Retinal pigment epithelial cell (primary cell): ENCODE data around the gene KNL1.

ENCODE experiments used
- DNase-seq: peaks from one replicate; pipeline ENCODE4 v3.0.0-alpha.2; 2010; ENCODE audit warnings: low read depth
- H3K4me3 ChIP-seq: 2 replicates; pipeline ENCODE4 v1.5.1; 2011; ENCODE audit warnings: mild to moderate bottlenecking, low read length, control low read depth, moderate library complexity
- TF ChIP-seq, protein P1 (sequence below): conservative IDR thresholded peaks from 2 replicates; pipeline ENCODE4 v1.5.1; 2011; ENCODE audit warnings: low read depth, low read length, control low read depth, inconsistent platforms

Gene KNL1

DNA sequence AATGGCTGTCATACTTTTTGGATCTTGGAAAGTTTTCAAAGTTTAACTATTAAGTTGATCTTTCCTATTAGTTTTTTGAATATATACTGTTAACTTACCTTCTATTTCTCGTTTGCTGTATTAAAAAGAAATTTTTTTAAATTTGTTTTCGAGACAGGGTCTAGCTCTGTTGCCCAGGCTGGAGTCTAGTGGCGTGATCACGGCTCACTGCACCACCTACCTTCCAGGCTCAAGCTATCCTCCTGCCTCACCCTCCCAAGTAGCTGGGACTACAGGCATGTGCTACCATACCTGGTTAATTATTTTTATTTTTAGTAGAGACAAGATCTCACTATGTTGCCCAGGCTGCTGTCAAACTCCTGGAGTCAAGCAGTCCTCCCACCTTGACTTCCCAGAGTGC lies 4.6 kb downstream of the KNL1 start:
- H3K4me3 ChIP-seq, result no peak overlapping the region
- DNase-seq, result no peak
- TF ChIP-seq, protein P1, sequence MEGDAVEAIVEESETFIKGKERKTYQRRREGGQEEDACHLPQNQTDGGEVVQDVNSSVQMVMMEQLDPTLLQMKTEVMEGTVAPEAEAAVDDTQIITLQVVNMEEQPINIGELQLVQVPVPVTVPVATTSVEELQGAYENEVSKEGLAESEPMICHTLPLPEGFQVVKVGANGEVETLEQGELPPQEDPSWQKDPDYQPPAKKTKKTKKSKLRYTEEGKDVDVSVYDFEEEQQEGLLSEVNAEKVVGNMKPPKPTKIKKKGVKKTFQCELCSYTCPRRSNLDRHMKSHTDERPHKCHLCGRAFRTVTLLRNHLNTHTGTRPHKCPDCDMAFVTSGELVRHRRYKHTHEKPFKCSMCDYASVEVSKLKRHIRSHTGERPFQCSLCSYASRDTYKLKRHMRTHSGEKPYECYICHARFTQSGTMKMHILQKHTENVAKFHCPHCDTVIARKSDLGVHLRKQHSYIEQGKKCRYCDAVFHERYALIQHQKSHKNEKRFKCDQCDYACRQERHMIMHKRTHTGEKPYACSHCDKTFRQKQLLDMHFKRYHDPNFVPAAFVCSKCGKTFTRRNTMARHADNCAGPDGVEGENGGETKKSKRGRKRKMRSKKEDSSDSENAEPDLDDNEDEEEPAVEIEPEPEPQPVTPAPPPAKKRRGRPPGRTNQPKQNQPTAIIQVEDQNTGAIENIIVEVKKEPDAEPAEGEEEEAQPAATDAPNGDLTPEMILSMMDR, result no peak

DNA sequence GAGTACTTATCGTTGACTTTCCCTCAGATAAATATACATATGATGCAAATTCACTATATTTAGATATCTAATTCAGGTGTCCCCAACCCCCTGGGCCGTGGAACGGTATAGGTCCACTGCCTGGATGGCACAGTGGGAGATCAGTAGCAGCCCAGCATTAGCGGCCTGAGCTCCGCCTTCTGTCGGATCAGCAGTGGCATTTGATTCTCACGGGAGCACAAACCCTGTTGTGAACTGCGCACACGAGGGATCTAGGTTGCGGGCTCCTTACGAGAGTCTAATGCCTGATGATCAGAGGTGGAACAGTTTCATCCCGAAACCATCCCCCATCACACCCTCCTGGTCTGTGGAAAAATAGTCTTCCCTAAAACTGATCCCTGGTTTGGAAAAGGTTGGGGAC lies 6.9 kb downstream of the KNL1 start:
- TF ChIP-seq, protein P1, result no peak
- H3K4me3 ChIP-seq, result no peak overlapping the region
- no peak for DNase-seq

DNA sequence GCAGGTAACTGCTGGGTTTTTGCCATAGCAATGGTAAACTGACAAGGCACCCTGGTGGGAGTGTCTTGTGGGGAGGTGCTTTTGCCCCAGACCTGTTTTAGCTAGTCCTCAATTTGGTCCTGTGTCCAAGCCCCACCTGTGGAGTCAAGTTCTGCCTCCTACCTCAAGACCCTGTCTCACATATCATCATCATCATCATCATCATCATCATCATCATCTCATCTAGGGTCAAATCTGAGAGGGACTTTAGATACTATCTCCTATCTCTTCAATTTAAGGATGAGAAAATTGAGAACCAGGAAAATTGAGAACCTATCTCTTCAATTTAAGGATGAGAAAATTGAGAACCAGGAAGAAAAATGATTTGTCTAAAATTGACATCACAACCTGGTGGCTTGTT lies 9.9 kb downstream of the KNL1 start:
- DNase-seq, result no peak
- TF ChIP-seq, protein P1, result no peak
- no peak overlapping the region for H3K4me3 ChIP-seq

DNA sequence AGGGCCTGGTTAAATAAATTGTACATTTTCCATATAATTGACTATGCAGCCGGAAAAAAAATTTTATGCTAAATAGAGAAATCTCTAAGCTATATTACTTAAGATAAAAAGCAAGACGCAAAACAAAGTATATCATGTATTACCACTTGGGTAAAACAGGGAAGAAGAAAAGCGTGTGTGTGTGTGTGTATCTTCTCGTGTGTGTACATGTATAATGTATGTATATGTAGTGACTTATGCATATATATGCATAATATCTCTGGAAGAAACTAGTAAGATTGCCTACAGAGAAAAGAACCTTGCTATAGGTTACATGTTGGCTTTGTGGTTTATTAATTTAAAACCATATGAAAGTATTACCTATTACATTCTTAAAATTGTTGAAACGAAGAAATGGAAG lies 19.0 kb downstream of the KNL1 start:
- H3K4me3 ChIP-seq, result no peak overlapping the region
- TF ChIP-seq, protein P1, result no peak
- DNase-seq, result no peak

DNA sequence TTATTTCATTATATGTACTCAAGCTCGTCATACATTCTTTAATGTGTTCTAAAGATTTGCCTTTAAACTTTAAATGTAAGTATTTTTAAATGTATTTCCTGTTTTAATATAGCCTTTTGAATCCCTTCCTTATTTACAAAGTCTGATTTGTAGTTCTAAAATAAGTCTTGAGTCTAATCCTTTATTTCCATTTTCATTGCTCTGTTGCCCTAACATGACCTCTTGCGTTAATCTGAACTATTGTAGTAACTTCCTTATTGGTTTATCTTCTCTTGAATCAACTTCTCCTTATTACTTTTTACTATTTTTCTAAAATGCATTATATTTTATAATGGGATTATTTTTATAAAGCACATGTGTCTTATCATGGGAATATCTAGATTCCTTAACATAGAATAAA lies 24.0 kb downstream of the KNL1 start:
- TF ChIP-seq, protein P1, result no peak
- H3K4me3 ChIP-seq, result no peak overlapping the region
- DNase-seq, result no peak

DNA sequence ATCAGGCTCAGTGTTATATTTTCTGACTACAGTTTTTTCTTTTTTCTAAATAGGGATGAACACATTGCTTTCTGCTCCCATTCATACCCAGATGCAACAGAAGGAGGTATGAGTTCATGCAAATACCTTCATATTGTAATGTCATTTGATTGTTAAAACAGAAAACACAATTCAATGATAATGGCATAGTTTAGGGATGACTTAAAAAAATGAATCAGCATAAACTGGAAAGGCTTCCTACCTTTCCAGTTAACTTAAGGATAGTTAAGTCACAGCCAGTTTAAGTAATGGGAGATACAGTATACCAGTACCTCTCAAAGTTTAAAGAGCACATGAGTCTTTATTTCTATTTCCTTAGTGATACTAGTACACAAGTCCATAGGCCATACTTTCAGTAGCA lies 24.9 kb downstream of the KNL1 start:
- TF ChIP-seq, protein P1, result no peak
- DNase-seq, result no peak
- H3K4me3 ChIP-seq, result no peak overlapping the region

DNA sequence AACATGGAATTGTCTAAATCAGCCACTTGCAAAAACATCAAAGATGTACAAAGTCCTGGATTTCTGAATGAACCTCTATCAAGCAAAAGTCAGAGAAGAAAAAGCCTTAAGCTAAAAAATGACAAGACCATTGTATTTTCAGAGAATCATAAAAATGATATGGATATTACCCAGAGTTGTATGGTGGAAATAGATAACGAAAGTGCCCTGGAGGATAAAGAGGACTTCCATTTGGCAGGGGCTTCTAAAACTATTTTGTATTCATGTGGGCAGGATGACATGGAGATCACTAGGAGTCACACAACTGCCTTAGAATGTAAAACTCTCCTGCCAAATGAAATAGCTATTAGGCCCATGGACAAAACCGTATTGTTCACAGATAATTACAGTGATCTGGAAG lies 29.3 kb downstream of the KNL1 start:
- no peak for DNase-seq
- TF ChIP-seq, protein P1, result no peak
- no peak overlapping the region for H3K4me3 ChIP-seq
